CD4-positive, alpha-beta T cell treated with Interleukin-10 for 1 hour (primary cell): ENCODE measurements around the gene ITPRIPL2.

Source experiments
- DNase-seq: peaks from one replicate; pipeline ENCODE4 v3.0.0-alpha.2; 2020

The ITPRIPL2 gene

DNA sequence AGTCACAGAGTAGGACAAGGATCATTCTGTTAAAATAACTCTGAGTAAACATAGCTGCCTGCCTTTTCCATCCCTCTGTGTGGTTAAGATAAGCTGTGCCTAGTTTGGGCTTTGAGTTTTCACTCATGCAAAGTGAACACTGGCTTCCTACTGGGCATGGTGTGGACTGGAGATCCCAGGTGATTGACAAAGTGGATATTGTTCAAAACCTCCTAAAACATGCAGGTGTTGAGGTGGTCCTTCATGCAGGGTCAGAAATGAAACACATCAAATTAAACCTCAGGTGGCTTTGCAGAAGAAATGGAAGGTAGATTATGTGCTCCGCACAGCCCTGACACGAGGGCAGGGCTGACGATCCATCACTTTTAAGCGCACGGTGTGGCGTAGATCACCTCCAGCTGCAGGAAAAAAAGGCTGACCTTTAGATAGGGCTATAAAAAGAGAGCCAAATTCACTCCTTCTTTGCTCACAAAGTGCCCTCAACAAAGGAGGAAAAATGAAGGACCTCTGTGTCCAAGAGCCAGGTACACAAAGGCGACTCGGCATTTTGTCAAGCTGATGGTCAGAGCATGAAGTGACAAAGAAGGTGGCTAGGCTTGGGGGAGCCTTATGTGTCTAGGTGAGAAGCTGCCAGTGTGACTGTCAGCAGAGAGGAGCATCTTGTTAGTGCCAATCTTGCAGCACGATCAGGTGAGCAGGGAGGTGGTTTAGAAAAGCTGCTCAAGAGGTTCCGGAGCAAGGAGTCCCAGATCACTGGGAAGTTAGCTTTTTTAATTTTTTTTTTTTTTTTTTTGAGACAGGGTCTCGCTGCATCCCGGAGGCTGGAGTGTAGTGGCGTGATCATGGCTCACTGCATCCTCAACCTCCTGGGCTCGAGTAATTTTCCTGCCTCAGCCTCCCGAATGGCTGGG, 19.9 kb upstream of the ITPRIPL2 start:
- DNase-seq, result no peak

DNA sequence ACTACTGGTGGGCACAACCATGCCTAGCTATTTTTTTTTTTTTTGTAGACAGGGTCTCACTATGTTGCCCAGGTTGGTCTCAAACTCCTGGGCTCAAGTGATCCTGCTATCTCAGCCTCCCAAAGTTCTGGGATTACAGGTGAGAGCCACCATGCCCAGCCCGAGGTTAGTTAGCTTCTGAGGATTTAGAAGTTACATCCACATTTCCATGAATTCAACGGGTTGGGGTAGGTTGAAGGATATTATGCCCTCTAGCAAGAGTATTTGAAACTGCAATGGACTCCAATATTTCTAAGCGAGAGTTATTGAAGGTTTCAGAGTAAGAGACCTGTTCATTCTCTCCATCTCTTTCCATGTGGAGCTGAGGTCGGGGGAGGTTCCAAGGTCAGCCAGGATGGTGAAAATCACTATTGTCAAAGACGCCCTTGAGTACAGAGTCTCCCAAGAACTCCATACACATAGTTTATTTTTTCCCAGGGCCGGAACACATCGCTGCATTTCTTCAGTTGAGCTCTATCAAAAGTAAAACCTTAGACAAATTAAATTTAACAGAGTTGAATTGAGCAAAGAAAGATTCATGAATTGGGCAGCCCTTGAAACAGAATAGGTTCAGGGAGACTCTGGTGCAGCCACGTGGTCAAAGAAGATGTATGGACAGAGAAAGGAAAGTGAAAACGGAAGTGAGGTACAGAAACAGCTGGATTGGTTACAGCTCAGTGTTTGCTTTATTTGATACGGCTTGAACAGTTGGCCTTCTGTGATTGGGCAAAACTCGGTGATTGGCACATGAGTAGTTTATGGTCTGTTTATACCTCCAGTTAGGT, 19.0 kb upstream of the ITPRIPL2 start:
- DNase-seq, result peak; percentile 24

DNA sequence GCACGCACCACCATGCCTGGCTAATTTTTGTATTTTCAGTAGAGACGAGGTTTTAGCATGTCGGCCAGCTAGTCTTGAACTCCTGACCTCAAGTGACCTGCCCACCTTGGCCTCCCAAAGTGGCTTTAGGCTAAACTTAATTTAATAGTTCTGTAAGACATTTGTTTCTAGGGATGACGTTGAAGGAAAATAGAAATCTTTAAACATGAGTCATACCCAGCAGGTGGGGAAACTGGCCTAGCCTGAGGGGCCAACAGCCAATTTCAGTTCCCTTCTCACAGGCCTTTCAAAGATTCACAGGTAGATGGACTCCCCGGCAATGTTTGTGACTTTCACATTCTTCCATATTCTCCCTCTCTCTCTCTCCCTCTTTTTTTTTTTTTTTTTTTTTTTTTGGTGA, 18.1 kb upstream of the ITPRIPL2 start:
- no peak for DNase-seq

DNA sequence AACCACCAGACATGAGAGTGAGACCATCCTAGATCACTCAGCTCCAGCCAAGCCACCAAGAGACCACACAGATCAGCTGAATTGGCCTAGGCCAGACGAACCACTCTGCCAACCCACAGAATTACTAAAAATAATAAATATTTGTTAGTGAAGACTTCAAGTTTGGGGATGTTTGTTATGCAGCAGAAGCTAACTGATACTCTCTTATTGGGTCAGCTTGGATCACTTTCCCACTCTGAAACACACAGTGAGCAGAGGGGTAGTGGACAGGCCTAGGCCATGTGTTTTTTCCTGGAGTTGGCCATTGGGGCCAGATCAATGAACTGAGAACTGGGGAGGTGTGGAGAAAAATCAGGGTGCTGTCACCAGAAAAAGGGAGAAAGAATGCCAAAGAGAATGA, 15.6 kb upstream of the ITPRIPL2 start:
- no peak for DNase-seq

DNA sequence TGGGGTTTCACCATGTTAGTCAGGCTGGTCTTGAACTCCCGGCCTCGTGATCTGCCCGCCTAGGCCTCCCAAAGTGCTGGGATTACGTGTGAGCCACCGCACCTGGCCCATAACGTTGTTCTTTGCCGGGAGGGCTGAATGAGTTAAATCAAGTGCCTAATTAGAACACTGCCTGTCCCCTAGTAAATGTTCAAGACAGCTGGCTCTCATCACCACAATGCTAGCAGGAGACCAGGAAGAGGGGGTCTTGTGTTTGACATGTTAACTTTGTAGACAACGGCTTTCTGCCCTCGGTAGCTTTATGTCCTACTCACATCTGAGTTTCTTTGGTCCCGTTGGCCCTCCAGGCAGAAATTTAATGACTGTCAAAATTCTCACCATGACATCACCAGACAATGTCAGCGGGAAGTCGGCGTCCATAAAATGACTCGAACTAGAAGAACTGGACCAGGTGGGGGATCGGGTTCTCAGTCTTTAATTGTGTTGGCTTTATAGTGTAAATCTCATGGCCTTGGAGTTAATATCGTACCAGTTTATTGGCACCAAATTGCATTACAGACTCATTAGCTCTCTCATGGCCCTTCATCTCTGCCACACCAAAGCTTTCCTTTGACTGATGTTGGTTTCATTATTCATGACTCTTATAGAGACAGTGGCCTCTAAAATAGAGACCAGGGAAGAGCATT, 11.4 kb upstream of the ITPRIPL2 start:
- DNase-seq, result no peak

DNA sequence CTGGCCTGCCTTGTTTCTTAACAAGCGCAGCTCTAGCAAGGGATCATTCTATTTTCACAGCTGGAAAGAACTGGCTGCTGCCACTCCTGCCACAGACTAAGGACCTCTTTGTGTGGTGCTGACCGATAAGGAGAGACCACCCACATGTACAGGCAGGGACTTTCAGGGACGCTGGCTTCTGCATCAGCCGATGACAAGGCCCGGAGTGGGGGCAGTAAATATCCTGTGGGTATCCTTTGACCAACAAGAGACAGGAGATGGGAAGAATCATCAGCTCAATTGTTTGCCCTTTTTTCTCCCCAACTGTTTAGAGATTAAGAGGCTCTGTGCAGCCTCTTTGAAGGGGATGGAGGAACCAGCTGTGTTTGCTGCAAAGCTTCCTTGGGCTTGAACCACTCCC, 9.2 kb upstream of the ITPRIPL2 start:
- no peak for DNase-seq

DNA sequence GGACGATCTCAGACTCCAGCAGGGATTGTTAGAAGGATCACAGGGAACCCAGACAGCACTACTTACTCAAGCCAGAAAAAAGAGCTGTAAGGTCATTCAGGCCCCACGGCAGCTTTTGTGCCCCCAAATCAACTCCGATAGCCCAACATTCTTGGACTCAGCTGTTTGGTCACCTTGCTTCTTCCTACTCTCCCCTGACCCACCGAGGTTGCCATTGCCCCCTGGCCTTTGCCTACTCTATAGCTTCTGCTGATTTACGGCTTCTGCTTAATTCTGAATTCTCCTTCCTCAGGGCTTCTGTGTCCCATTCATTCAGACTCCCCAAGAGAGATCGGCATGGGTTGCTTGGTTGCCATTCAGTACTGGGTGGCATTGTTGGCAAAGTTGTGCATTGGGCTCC, 8.6 kb upstream of the ITPRIPL2 start:
- DNase-seq, result no peak

DNA sequence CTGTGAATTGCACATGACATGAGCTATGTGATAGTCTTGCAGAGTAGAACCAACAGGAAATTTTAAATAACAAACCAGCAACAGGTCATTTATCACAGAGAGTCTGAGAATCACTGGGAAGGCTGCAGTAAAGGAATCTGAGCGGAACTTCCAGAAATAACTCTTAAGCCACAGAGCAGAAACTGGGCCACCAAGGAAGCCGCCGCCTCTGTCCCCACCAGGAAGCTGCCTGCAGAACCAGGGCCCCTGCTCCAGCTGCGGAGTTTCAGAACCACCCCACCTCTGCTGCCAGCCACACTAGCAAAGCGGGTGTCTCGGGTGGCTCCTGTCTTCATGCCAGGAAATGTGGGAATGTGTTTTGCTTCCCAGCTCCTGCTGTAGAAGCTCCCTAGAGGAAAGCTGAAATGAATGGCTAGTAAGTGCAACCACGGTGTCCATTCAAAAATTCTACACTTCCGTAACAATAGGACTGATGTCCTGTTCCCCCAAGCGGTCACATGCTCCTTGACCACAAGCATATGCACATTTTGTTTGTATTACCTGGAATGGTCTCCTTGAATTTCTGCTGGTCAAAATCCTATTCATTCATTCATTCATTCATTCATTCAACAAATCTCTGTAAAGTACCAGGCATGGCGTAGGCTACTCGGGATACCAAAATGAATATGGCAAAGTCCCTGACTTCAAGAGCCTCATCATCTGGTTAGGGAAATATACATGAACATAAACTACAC, 7.7 kb upstream of the ITPRIPL2 start:
- no peak for DNase-seq

DNA sequence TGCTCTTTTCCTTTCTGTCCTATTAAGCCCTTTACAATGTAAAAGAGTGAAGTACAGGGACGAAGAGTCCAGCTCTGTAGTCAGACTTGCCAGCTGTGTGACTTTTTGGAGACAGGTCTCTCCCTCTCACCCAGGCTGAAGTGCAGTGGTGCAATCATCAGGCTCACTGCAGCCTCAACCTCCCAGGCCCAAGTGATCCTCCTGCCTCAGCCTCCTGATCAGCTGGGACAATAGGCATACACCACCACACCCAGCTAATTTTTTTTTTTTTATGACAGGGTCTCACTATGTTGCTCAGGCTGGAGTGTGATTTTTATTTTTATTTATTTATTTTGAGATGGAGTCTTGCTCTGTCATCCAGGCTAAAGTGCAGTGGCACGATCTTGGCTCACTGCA, 7.1 kb upstream of the ITPRIPL2 start:
- DNase-seq, result no peak

DNA sequence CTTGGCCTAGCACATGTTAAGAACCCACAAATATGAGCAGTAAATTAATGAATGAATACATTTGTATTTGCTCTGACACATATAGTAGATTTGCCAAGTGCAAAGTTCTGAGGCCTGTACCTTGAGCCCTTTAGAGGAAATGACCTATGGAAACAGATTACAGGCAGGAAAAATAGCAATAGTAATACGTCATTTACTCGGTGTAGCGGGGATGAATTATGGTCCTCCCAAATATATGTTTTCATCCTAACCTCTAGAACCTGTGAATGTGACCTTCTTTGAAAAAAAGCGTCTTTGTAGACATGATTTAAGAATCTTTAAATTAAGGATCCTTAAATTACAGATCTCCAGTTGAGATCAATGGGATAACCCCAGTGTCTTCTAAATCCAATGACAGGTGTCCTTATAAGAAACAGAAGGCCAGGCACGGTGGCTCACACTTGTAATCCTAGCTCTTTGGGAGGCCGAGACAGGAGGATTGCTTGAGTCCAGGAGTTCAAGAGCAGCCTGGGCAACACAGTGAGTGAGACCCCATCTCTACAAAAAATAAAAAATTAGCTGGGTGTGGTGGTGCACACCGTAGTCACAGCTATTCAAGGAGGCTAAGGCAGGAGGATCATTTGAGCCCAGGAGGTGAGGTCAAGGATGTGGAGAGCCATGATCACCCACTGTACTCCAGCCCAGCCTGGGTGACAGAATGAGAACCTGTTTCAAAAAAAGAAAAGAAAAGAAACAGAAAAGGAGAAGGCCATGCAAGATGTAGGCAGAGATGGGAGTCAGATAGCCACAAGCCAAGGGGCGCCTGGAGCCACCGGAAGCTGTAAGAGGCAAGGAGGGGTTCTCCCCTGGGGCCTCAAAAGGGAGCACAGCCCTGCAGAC, 5.1 kb upstream of the ITPRIPL2 start:
- no peak for DNase-seq

DNA sequence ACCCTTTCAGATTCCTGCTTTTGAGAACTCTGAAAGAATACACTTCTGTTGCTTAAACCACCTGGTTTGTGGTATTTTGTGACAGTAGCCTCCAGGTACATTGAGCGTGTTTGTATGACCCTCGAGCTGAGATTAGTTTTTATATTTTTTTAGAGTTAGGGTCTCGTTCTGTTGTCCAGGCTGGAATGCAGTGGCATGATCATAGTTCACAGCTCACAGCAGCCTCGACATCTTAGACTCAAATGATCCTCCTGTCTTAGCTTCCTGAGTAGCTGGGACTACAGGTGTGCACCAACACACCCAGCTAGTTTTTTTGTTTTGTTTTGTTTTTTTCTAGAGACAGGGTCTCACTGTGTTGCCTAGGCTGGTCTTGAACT, 4.5 kb upstream of the ITPRIPL2 start:
- no peak for DNase-seq

DNA sequence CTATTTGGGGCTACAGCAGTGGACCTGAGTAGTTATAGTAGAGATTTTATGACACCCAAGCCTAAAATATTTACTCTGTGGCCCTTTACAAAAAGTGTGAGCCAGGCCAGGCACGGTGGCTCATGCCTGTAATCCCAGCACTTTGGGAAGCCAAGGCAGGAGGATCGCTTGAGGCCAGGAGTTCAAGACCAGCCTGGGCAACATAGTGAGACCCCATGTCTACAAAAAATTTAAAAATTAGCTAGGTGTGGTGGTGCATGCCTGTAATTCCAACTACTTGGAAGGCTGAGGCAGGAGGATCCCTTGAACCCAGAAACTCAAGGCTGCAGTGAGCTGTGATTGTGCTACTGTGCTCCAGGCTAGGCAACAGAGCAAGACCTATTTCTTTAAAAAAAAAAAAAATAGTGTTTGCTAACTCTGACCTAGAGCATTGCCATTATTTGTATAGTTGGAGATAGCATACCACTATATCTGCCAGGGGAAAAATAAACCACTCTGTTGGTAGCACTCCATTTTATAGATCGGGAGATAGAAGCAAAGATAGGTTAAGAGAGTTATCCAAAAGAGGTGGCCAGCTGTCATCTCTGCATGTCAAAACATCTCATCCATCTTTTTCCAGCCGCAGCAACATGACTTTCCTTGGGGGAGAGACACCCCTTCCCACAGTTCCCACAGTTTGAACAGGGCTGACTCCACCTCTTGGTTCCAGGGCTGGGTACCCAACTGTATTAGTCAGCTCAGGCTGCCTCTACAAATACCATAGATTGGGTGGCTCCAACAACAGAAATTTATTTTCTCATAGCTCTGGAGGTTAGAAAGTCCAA, 3.0 kb upstream of the ITPRIPL2 start:
- DNase-seq, result no peak

DNA sequence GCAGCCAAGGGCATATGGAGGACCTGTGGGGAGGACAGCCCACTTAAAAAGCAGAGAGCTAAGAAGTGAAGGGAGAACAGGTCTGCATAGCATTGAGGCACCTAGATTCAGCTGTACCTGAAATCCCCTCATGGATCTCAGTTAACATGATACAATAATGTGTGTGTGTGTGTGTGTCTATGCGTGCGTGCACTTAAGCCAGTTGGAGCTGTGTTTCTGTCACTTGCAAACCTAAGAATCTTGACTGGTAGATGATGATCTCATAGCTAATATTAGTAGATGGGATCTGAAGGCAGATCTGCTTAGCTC, 1.7 kb upstream of the ITPRIPL2 start:
- DNase-seq, result no peak

DNA sequence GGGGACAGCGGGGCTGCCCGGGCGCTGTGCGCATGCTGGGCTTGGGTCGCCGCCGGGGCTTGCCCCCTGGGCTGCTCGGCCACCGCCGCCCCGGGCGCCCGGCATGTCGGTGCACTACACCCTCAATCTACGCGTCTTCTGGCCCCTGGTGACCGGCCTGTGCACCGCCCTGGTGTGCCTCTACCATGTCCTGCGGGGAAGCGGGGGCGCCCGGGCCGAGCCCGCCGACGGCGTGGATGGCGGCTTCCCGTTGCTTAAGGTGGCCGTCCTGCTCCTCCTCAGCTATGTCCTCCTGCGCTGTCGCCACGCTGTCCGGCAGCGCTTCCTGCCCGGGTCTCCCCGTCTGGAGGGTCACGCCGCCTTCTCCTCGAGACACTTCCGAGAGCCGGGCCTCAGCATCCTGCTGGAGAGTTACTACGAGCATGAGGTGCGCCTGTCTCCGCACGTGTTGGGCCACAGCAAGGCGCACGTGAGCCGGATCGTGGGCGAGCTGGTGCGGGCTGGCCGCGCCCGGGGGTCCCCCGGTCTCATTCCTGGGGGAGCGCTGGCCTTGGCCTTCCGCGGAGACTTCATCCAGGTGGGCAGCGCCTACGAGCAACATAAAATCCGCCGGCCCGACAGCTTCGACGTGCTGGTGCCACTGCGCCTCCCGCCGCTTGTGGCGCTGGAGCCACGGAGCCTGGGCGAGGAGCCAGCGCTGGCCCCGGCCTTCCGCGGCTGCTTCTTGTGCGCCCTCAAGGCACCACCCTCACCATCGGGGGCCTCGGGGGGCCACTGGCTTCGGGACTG, 789 bp downstream of the ITPRIPL2 start:
- no peak for DNase-seq

DNA sequence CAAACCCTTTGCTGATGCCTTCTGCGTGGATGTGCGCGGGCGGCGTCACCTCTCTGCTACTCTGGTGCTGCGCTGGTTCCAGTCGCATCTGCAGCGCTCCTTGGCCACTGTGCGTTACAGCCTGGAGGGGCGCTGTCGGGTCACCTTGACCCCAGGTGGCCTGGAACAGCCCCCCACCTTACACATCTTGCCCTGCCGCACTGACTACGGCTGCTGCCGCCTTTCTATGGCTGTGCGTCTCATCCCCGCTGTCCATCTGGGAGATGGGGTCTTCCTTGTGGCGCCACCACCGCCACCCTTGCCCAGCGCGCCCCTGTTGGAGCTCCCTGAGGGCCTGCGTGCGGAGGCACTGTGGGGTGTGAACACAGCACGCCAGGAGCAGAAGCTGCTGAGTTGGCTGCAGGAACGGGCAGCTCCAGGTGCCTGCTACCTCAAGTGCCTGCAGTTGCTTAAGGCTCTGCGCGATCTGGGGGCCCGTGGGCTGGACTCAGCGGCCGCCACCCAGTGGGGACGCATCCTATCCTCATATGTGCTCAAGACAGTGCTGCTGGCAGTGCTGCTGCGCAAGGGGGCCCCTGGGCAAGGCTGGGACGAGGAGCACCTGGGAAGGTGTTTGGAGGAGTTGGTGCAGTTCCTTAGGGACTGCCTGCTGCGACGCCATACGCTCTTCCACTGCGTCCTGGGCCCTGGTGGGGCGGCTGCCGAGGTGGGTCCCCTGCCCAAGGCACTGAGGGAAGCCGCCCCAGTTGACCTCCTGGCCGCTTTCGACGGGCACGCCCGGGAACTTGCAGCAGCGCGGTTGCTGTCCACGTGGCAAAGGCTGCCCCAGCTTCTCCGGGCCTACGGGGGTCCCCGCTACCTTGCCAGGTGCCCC, 1.6 kb downstream of the ITPRIPL2 start:
- no peak for DNase-seq

DNA sequence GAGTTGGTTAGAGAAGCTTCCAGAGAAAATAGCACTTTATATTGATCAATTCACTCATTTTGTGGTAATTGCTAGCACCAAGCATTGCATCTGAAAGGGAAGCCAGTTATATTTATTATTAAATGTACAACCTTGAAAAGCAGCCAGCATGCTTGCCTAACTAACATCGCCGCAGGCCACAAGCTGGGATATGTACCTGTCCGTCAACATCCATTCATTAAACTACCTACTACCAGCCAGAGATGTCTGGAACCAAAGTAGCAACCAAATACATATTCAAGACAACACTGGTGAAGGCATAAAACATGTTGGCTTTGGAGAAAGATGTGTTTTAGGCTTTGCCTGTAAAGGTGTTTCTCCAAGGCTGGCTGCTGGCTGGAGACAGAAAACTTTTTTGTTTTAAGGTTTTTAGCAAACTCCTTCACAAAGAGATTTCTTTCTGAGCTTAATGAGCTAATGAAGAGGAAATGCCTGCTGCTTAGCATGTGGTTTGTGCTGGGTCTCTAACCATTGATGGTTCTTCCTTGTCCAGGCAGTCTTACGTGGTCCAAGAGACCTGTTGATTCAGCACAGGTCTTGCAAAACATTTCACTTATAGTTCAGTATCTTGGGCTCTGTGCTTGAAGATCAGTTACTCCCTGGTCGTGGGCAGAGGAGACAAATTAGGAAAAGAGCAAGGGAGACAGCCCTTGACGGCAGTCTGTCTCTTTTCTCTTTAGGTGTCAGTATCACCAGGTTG, 3.1 kb downstream of the ITPRIPL2 start:
- DNase-seq, result no peak

DNA sequence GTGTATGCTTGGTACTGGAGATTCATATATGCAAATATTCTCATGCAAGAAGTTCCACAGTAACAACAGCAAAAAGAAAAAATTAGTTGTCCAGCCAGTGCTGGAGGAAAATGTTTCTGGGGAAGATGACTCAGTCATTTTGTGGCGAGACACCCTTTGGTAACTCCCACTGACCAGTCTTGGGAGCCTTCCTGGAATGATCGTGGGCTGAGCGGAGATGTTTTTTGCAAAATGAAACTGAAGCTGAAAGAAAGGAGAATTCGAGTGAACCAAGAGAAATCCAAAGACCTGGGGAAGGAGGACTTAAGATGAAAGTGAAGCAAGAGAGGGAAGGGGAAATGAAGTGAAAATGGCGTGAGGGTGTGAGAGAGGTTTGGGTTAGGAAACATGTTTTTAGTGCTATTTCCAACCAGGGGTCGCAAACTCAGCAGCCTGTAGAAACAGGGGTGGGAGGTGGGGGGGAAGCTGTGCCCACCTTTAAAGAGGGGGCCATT, 5.2 kb downstream of the ITPRIPL2 start:
- peak; percentile 19 for DNase-seq

DNA sequence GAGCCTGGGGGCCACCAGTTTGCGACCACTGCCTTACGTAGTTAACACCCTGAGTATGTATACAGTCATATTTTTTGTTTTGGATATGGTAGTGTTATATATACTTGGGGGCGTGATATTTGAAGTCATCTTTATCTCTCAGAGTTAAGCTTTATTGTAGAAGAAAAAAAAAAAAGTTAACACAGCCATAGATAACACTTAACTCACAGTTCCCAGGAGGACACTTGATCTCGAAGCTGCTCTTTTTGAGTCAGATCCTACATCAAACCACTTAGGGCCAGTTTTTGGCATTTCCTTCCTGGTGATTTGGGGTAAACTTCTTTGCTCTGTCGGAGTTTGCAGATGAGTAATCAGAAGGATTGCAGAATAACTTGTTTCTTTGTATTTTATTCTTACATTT, 5.8 kb downstream of the ITPRIPL2 start:
- no peak for DNase-seq
